ENCODE data around the gene ACOXL.

DNA sequence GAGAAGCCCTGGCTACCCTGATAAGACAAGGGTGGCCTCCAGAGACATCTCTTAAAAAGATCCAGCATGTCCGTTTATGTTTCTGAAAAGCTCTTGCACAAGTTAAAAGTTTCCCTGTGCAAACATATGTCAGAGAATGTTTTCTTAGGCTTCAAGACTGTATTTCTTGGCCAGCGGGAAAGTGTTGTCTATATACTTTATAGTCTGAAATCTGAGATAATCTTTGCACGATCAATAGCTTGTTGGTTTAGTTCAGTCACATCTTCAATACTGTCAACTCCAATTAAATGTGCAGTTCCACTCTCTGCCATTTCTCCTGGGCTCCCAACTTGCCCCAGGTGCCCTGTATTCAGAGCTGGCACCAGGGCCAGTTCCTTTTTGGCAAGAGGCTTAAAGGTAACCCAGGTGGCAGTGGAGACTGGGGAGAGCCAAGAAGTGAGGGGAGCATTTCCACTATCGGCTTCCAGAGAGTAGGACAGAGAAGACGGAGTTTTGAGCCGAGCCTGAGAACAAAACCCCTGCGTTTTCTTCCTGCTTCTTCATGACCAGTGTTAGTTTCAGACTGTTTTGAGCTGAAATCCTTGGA lies 64.4 kb downstream of the ACOXL start:
- TF ChIP-seq POLR2A (IDR thresholded peaks at IDR 0.05) = no peak
- TF ChIP-seq, protein P1, sequence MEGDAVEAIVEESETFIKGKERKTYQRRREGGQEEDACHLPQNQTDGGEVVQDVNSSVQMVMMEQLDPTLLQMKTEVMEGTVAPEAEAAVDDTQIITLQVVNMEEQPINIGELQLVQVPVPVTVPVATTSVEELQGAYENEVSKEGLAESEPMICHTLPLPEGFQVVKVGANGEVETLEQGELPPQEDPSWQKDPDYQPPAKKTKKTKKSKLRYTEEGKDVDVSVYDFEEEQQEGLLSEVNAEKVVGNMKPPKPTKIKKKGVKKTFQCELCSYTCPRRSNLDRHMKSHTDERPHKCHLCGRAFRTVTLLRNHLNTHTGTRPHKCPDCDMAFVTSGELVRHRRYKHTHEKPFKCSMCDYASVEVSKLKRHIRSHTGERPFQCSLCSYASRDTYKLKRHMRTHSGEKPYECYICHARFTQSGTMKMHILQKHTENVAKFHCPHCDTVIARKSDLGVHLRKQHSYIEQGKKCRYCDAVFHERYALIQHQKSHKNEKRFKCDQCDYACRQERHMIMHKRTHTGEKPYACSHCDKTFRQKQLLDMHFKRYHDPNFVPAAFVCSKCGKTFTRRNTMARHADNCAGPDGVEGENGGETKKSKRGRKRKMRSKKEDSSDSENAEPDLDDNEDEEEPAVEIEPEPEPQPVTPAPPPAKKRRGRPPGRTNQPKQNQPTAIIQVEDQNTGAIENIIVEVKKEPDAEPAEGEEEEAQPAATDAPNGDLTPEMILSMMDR (IDR thresholded peaks at IDR 0.05) = no peak
